Superior temporal gyrus (tissue), 1 donor: Measurements from ENCODE around the gene GMDS.

ENCODE experiments used
- DNase-seq: peaks from one replicate; pipeline ENCODE4 v3.0.0-alpha.2; 2016; ENCODE audit errors: extremely low spot score

The GMDS gene

DNA sequence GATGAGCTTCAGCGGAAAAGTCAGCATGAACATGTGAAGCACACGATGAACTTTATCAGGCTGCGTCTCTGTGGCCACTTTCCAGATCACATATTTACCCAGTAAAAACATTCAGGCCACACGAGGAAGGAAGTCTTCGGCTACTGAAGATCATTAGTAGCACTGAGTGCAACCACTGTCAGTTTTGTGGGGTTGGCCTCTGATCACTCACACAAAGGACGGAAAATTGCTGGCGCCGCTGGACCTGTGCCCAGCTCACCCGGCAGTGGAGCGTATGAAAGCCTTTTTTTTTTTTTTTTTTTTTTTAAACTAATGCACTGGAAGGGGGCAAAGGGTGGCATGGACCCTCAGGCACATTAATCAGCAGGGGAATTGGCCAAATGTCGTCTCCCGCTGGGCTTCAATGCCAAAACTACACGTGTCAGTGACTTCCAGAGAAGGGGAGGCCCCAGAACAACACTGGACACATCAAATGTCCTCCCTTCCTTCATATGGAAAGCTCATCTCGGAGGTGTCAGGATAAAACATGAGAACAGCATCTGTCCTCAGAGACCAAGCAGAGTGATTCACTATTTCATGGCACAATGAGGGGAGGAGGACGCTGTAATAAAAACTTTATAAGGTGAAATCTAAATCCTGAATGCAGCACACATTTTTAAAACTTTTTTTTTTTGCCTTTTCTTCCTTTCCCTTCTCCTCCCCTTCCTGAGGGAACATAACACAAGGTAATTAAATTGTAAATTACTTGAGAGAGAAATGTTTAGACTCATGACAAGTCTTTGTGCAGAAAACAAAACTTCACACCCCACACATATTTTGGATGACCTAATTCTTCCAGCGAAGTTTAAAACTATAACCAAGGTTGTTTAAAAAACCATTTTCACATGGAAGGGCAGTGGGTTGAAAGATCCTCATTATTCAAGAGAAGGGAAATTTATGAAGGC lies 412.3 kb downstream of the GMDS start:
- no peak for DNase-seq

DNA sequence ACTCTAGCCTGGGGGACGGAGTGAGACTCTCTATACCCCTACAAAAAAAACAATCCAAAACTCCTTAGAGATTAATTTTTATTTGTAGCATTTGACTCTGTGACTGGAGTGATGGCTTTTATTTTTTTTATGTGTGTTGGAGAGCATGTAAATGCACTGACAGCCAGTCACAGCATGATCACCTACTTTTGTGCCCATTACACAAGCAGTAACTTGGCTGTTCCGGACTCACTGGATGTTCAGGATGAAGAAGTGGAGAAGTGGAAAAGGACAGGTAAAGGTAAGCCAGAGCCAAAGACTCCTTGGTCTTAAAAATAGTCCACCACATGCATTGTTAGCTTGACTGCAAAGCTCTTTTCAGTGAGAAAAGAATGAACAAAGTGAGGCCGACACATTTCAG lies 413.0 kb downstream of the GMDS start:
- no peak for DNase-seq

DNA sequence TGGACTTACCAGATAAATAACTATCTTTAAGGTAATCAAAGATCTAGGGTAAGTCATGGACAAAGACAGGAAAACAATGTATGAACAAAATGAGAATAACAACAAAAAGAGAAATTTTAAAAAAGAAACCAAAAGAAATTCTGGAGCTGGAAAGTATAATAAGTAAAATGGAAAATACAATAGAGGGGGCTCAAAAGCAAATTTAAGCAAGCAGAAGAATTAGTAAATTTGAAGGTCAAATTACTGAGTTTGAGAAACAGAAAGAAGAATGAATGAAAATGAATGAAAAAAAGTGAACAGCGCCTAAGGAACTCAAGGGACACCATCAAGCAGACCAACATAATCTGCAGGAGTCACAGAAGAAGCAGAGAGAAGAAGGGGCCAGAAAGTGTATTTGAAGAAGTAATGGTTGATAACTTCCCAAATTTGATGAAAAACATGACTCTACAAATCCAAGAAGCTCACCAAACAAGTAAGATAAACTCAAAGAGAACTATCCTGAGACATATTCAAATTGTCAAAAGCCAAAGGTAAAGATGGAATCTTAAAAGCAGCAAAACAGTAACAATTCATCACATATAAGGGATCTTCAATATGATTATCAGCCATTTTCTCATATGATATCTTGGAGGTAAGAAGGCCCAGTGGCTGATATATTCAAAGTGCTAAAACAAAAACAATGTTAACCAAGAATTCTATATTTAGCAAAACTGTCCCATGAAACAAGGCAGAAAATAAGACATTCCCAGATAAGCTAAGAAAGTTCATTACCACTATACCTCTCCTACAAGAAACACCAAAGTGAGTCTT lies 417.2 kb downstream of the GMDS start:
- no peak for DNase-seq

DNA sequence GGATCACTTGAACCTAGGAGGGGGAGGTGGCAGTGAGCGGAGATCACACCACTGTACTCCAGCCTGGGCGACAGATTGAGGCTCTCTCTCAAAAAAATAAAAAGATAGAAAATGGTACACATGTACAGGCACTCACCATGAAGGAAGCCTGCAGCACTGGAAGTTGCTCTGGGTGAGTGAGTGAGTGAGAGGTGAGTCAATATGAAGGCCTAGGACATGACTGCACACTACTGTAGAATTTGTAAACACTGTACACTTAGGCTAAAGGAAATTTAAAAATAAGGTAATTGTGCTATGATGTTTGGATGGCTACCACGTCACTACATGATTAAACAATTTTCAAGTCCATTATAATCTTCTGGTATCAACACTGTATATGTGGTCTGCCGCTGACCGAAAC lies 419.5 kb downstream of the GMDS start:
- no peak for DNase-seq

DNA sequence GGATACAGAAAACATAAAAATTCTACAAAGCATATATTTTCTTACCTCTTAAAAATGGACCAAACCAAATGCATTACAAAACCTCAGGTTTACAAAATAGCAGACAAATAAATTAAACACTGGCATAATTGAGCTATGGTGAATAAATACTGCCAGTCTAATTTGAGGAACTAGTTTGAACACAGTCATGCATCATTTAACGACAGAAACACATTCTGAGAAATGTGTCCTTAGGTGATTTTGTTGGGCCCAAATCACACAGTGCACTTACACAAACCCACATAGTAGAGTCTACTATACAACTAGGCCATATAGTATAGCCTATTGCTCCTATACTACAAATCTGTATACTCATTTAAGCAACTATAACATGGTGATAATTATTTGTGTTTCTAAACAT lies 420.1 kb downstream of the GMDS start:
- DNase-seq = no peak

DNA sequence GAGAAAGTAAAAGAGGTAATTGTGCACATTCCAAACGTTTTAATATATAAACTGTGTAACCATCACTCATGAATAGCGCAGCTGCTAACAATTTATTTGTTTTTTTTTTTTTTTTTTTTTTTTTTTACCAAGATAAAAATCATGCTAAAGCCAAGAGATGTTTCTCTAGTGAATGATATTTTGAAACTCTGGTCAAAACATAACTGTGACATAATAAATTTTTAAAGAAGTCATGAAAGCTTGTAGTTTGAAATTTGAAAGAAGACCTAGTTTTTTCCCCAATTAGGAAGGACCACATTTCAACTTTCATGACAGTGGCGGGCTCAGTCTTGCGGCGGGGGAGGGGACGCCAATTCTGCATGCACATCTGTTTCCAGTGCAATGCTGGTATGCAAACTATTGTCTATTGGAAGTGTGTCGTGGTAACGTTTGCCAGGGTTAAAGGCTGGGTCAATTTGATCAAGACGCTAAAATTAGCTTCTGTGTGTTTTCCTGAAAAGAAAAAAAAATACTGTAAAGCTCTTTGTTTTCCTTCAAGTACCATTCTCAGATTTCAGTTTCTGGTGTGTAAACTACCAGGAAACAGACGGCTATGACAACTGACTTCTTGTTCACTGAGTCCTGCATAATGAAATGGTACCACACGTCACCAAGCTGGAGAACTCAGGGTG lies 423.8 kb downstream of the GMDS start:
- no peak for DNase-seq

DNA sequence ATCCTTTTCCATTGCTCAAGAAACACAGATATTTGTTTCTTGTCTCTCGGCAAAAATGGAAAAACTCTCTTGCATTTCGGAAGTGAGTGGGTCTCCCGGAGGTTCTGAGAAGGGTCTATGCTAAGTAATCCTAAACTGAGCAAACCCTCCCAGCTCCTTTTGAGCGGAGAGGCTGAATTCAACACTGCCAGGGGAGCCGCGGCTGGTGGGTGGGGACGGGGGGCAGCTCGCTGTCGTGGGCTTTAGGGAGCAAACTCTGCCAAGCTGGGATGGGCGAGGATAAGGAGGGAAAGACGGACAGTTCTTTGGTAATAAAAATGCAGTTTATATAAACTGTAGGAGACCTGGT lies 424.3 kb downstream of the GMDS start:
- DNase-seq = no peak

DNA sequence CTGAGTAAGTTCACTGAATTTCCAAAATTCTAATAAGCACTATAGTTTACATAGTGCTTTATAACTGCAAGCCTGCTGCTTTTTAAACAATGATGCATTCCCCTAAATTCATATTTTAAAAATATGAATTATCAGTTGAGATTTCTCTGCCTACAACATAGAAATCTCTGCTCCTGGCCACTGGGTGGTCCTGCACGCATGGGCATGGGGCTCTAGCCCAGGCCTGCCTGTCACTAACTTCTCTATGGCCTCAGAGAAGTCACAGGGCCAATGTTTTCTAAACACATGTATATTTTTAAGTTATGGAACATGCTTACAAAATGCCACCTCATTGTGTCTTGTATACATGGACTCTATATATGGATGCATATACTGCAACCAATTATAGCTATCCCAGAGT lies 424.7 kb downstream of the GMDS start:
- no peak for DNase-seq

DNA sequence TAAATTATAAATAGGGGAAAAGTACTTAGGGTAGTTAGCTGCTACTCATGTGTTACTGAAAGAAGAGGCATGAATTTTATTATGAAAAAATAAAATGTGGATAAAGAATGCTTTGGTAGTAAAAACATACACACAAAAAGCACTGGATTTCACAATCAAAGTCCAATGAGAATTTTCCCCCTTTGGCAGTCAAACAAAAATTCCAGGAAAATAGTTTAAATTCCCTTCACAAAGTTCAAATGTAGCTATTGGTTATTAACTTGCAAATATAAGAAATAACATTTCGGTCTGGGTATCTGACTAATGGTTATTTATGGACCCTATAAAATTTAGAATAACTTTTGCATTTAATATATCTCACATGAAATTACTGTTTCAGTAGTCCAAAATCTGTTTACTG lies 425.2 kb downstream of the GMDS start:
- DNase-seq = no peak

DNA sequence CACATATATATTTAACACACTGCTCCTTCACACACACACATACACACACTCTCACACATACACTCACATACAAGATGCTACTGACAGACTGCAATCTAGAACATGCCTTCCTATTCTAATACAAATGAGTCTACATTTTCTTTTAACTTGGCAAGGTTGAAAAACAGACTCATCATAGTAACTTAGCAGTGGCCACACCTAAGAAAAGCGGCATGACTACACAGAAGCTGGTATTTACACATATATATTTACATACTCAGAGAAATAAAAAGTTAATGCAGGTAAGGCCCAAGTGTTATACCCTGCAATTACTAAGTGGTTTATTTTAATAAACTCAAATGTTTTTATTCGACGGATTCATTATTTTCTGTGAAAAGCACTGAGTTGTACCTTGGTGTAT lies 426.4 kb downstream of the GMDS start:
- no peak for DNase-seq

DNA sequence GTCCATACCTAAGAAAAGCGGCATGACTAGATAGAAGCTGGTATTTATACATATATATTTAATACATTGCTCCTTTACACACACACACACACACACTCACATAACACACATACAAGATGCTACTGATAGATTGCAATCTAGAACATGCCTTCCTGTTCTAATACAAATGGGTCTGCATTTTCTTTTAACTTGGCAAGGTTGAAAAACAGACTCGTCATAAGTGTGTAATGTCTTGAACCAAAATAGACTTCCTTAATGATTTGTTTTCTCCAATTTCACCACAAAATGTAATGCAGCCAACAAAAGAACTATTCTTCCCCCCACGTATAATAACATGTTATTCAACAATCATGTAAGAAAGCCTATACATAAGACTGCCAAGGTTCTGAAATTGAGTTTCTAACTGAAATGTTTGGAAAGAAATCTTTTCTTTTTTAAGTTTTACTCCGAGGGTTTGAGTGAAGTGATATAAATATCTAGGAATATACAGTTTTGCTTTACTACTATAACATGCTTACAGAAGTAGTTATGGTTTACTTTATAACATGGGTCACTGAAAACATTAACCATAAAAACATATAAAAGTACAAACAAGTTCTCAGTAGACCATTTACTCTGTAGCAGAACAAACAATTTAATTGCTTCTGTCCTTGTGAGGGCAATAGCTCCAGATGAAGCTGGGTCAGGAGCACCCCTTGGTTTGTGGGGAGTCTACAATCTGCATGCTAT lies 428.2 kb downstream of the GMDS start:
- no peak for DNase-seq

DNA sequence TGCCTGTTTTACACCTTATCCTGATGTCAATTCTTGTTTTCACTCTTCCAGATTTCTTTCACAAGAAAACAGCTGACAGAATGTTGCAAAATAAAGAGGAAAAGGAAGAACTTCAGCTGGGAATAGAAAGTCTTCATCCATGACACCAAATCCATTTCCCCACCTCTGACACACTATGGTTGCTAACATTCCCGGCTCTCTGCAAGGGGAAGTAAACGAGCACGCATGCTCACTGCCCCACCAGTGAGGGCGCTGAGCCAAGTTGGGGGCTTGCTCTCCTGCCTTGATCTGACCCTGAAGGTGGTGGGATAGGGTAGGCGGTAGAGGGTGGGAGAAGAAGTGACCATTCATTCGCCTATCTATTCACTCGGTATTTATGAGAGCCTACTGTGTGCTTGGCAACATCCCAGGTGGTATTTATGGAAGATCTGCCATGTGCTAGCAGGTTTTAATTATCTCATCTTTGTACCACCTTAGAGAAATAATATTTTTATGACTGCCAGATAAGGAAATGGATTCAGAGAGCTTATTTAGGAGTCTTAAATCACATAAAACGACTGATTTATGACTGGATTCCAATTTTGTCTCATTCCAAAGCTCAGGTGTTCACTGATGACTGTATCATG lies 429.5 kb downstream of the GMDS start:
- no peak for DNase-seq

DNA sequence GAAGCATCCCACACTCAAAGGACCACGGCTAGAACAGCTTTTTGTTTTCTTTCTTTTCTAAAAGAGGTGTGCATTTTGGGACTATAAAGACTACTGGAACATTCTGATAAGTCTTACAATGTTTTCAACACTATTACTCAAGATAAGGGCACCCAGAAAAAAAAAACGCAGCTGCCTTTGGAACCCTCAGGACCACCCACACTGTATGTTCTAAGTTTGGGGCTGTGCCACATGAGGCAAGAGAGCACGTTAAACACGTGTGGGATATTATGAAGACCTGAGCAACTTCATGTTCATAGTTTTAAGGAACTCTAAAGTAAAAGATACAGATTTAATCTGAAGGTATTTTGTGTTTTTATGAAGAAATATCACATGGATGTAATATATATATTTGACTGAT lies 431.1 kb downstream of the GMDS start:
- DNase-seq = no peak

DNA sequence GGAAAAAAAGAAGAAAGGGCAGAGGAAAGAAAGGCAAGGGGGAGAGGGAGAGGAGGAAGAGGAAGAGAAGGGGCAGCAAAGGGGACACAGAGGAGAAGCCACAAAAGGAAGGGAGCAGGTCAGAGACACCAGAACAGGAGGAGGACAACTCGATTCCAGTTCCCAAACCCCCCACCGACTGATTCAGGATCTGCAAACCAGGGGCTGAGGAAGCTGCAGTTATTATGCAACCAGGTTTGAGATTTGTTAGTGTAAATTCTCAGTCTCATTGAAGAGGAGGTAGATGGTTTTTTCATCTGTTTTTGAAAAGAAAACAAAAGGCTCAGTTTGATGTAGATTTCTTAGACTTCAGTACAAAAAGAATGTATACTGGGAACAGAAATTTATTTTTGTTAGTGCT lies 432.9 kb downstream of the GMDS start:
- no peak for DNase-seq

DNA sequence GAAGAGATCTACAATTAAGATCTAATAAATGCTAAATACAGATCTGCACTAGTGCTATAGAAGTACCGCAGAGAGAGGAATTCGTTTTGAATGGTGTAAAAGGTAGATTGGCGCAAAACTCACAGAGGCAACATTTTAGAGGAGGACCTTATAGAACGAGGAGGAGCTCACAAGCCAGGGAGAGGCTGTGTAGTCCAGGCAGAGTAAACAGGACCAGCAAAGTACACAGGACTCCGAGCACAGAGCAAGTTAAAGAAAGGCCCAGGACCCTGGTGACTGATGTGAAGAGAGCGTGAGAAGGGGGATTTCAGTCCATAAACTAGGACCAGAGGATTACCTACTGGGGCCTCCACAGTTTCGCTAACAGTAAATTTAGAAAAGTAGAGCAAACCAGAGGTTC lies 433.4 kb downstream of the GMDS start:
- no peak for DNase-seq

DNA sequence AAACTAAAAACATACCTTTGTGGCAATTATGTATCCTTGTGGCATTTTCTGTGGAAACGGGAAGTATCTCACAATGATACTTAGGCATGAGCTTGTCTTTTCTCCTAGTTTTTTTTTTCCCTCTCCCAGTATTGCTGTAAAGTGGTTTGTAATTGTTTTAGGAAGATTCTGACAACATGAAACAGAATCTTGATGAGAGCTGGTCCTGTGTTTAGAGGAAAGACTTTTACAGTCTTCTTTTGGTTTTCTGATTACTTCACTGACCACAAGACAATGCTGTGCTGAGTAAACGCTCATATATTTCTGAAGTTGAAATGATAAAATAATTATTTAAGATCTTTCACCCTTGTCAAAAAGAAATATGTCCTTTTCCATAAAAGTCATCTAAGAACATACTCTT lies 434.5 kb downstream of the GMDS start:
- no peak for DNase-seq

DNA sequence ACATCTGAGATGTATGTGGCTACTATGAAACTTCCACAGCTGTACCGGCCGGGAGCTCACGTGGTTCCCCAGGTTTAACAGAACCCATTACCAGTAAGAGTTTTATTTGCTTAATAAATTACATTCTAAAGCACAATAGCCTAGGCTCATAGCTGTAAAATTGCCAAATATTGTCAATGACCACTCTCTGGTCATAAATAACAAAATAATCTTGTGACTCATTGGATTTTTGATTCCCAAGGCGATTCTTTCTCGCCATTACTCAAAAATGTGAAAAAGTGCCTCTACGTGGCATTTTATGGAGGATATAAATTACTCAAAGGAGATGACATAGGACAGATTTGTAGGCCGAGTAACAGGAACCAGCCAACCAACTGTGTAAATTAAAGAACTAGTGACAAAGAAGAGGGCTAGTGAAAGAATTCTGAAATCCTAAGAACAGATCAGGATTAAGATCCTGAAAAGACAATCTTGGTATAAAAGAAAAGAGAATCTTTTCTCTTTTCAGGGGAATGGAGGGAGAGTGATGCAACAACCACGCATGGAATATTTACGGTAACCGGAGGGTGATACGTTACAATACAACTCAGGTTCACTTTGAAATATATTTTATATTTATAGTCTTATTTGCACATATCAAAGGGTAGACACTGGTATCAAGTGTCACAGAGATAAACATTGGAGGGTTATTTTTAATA lies 436.0 kb downstream of the GMDS start:
- DNase-seq = no peak

DNA sequence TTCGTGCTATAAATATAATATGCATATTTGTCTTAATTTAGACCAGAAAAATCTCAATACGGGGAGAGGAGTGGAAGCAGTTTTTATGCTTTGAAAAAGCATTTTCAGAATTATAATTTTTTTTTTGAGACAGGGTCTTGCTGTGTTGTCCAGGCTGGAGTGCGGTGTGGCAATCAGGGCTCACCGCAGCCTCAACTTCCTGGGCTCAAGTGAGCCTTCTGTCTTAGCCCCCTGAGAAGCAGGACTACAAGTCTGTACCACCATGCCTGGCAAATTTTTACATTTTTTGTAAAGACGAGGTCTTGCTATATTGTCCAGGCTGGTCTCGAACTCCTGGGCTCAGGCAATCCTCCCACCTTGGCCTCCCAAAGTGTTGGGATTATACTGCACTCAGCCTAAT lies 438.5 kb downstream of the GMDS start:
- no peak for DNase-seq

DNA sequence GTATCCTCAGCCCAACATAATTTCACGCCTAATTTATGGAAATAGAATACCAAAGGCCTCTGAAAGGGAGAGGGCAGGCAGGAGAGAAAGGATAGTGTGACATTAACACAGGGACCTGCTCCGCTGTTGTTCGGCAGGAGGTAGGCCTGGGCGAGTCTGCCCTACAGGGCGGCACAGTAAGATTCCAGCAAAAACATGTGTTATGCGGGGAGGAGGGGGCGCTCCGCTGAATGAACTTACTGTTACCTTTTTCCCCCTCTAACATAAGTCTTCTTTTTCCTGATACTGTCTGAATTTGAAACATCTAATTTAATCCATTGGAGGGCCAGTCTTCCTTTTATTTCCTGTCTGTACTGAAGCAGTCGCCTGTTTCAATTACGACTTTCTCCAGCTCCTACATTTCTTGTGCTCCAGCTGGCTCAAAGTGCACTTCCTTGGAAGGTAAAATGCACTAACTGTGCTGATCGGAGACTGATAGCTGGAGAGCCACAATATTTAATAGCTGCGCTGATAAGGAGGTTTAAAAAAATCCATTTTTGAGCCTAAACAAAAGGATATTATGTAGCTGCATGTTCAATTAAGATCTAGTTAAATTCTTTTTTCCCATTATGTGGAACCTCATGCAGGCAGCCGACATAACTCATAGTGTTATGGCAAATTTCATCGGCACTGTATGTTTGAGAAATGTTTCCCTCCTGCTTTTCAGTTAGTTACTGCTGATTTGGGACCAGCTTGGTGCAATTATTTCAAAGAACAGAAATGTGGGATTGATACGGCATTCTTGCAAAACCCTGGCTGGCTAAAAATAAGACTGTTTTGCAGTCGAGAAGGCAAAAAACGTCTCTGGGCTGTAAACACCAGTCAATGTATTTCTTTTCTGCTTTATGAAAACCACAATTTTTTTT lies 442.7 kb downstream of the GMDS start:
- DNase-seq = no peak

DNA sequence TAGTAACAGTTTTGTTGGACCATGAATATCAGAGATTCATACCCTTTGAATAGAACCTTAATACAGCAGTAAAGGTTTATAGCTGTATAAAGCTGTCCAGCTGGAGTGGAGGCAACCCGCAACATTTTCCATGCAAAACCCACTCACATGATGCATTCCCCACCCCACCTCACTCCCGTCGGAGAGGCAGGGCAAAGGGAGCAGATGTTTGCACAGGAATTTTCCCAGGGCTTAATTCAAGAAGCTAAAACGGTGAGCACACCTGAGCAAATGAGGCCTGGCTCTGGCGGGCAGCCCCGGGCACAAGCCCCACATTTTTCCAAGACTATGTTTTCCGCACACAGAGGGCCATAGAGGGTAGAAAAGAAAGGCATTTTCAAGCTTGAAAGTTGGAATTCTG lies 444.0 kb downstream of the GMDS start:
- DNase-seq = no peak
